ENCODE measurements around the gene SUPT4H1. TPM values are rescaled to one million over a fixed set of nuclear protein-coding genes. Genes with fewer than 3 reads are reported as not detected.

SUPT4H1 gene
- total and polyA plus RNA-seq, 9 of the 15 experiments (the other 6 are each of a cell fraction or from before 2014, with no cell fraction given), result 62.1 to 320 (median 117) TPM

- no peak for TF ChIP-seq CUX1 (CRISPR knock-in tag; IDR thresholded peaks at IDR 0.05)
- no peak for TF ChIP-seq ATF3 (IDR thresholded peaks at IDR 0.05)
- TF ChIP-seq ATF3 (CRISPR knock-in tag; conservative IDR thresholded peaks at IDR 0.05), result no peak
- no peak for TF ChIP-seq ZNF282 (CRISPR knock-in tag; IDR thresholded peaks at IDR 0.05)
- TF ChIP-seq ZBTB17 (CRISPR knock-in tag; IDR thresholded peaks at IDR 0.05), result peak; percentile 68
- peak; percentile 70 for TF ChIP-seq CREM (IDR thresholded peaks at IDR 0.05; ENCODE audit: low read depth)
- peak; percentile 45 for TF ChIP-seq FIP1L1 (IDR thresholded peaks at IDR 0.05; ENCODE audit: low read depth, low read length, poor library complexity, severe bottlenecking)
- TF ChIP-seq SRSF7 (optimal IDR thresholded peaks at IDR 0.05; ENCODE audit: low read depth, low read length), result no peak
- no peak for TF ChIP-seq JUNB (CRISPR knock-in tag; conservative IDR thresholded peaks at IDR 0.05)
- no peak for TF ChIP-seq TGIF2 (CRISPR knock-in tag; IDR thresholded peaks at IDR 0.05)
- no peak for TF ChIP-seq ZNF217 (CRISPR knock-in tag; IDR thresholded peaks at IDR 0.05)
- TF ChIP-seq ZBTB34 (CRISPR knock-in tag; IDR thresholded peaks at IDR 0.05), result no peak
- no peak for TF ChIP-seq ZNF121 (CRISPR knock-in tag; conservative IDR thresholded peaks at IDR 0.05)
- peak; percentile 86; the same call in 1 of the 2 replicates for TF ChIP-seq ZBTB7A (IDR thresholded peaks at IDR 0.05; ENCODE audit: borderline replicate concordance, control insufficient read depth, low read depth, low read length)
- TF ChIP-seq L3MBTL2 (IDR thresholded peaks at IDR 0.05), result peak; percentile 78
- TF ChIP-seq ZSCAN32 (CRISPR knock-in tag; IDR thresholded peaks at IDR 0.05), result no peak
- no peak for TF ChIP-seq NCOA6 (IDR thresholded peaks at IDR 0.05)
- peak; percentile 84 for TF ChIP-seq POLR2H (tag; IDR thresholded peaks at IDR 0.05; ENCODE audit: low read depth)
- no peak for TF ChIP-seq CBFB (CRISPR knock-in tag; IDR thresholded peaks at IDR 0.05)
- TF ChIP-seq CEBPG (CRISPR knock-in tag; IDR thresholded peaks at IDR 0.05), result no peak
- TF ChIP-seq CEBPG (tag; conservative IDR thresholded peaks at IDR 0.05 in 1 of 2, IDR thresholded peaks at IDR 0.05 in 1 of 2), result no peak
- TF ChIP-seq CGGBP1 (CRISPR knock-in tag; IDR thresholded peaks at IDR 0.05), result no peak
These were observed at the start of gene SUPT4H1 (continued) for GRCh38 chr17:58351831-58352595.
